Measurements from ENCODE around the gene LAMA4.

GRCh38 chr6:112197636-112198035, 56.7 kb downstream of the LAMA4 start:
- TF ChIP-seq, protein P1, sequence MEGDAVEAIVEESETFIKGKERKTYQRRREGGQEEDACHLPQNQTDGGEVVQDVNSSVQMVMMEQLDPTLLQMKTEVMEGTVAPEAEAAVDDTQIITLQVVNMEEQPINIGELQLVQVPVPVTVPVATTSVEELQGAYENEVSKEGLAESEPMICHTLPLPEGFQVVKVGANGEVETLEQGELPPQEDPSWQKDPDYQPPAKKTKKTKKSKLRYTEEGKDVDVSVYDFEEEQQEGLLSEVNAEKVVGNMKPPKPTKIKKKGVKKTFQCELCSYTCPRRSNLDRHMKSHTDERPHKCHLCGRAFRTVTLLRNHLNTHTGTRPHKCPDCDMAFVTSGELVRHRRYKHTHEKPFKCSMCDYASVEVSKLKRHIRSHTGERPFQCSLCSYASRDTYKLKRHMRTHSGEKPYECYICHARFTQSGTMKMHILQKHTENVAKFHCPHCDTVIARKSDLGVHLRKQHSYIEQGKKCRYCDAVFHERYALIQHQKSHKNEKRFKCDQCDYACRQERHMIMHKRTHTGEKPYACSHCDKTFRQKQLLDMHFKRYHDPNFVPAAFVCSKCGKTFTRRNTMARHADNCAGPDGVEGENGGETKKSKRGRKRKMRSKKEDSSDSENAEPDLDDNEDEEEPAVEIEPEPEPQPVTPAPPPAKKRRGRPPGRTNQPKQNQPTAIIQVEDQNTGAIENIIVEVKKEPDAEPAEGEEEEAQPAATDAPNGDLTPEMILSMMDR (IDR thresholded peaks at IDR 0.05): no peak
- TF ChIP-seq EP300 (IDR thresholded peaks at IDR 0.05) (no peak), POLR2A (IDR thresholded peaks at IDR 0.05; ENCODE audit: low read depth) (no peak), POLR2AphosphoS5 (IDR thresholded peaks at IDR 0.05) (no peak)
